ENCODE results near the gene NCLN. TPM values are rescaled to one million over a fixed set of nuclear protein-coding genes. Genes with fewer than 3 reads are reported as not detected.
"Not testable (repeated sequence)": the region's sequence is repeated elsewhere in the genome, so short reads cannot be mapped to it uniquely, and the experiment has no call there.

The NCLN gene
- total and polyA plus RNA-seq, 2 donors, result 14.5 to 62.6 TPM

- Histone ChIP-seq H3K9me3 (ENCODE audit: control insufficient read depth in 2 of 2, insufficient read depth in 1 of 2, low read length in 1 of 2) (peaks cover 0 to 7% of the 10 kb centered on the region in 2 donors), H3K27me3 (ENCODE audit: control insufficient read depth in 2 of 2, insufficient read depth in 1 of 2, low read length in 1 of 2) (peaks cover 3 to 68% of the 10 kb centered on the region in 2 donors), H3K4me3 (ENCODE audit: low read length in 2 of 2) (no peak overlapping the region), H3K27ac (ENCODE audit: low read depth in 1 of 2, low read length in 1 of 2) (no peak overlapping the region), H3K4me1 (ENCODE audit: control insufficient read depth in 2 of 2, insufficient read depth in 2 of 2, low read length in 2 of 2) (peaks cover 4 to 8% of the 10 kb centered on the region in 2 donors), H3K36me3 (ENCODE audit: control insufficient read depth in 2 of 2, insufficient read depth in 2 of 2, low read length in 1 of 2) (no peaks in the 10 kb centered on the region)
- WGBS, result 55% methylated on average over 16 of the region's 16 CpGs
- DNase-seq (ENCODE audit: low read depth in 6 of 9, low spot score in 9 of 9), result no peak
Observed at GRCh38 chr19:3225677-3226093, 40.0 kb downstream of the NCLN start.

- Histone ChIP-seq H3K4me1 (ENCODE audit: control insufficient read depth in 2 of 2, insufficient read depth in 2 of 2, low read length in 2 of 2) (peaks cover 4 to 8% of the 10 kb centered on the region in 2 donors), H3K27me3 (ENCODE audit: control insufficient read depth in 2 of 2, insufficient read depth in 1 of 2, low read length in 1 of 2) (peaks cover 3 to 72% of the 10 kb centered on the region in 2 donors), H3K27ac (ENCODE audit: low read depth in 1 of 2, low read length in 1 of 2) (no peak overlapping the region), H3K4me3 (ENCODE audit: low read length in 2 of 2) (no peak overlapping the region), H3K9me3 (ENCODE audit: control insufficient read depth in 2 of 2, insufficient read depth in 1 of 2, low read length in 1 of 2) (peaks cover 0 to 7% of the 10 kb centered on the region in 2 donors), H3K36me3 (ENCODE audit: control insufficient read depth in 2 of 2, insufficient read depth in 2 of 2, low read length in 1 of 2) (no peaks in the 10 kb centered on the region)
- DNase-seq (ENCODE audit: low read depth in 6 of 9, low spot score in 9 of 9), result no peak
- 86% methylated on average over 12 of the region's 12 CpGs for WGBS
Observed at GRCh38 chr19:3227054-3227626, 41.4 kb downstream of the NCLN start.

- 62% methylated on average over 9 of the region's 9 CpGs for WGBS
- Histone ChIP-seq H3K4me3 (ENCODE audit: low read length in 2 of 2) (no peak overlapping the region), H3K27me3 (ENCODE audit: control insufficient read depth in 2 of 2, insufficient read depth in 1 of 2, low read length in 1 of 2) (peaks cover 3 to 60% of the 10 kb centered on the region in 2 donors), H3K9me3 (ENCODE audit: control insufficient read depth in 2 of 2, insufficient read depth in 1 of 2, low read length in 1 of 2) (peaks cover 0 to 7% of the 10 kb centered on the region in 2 donors), H3K4me1 (ENCODE audit: control insufficient read depth in 2 of 2, insufficient read depth in 2 of 2, low read length in 2 of 2) (peaks cover 4 to 8% of the 10 kb centered on the region in 2 donors), H3K27ac (ENCODE audit: low read depth in 1 of 2, low read length in 1 of 2) (no peak overlapping the region), H3K36me3 (ENCODE audit: control insufficient read depth in 2 of 2, insufficient read depth in 2 of 2, low read length in 1 of 2) (no peaks in the 10 kb centered on the region)
- DNase-seq (ENCODE audit: low read depth in 6 of 9, low spot score in 9 of 9), result no peak
Observed at GRCh38 chr19:3229346-3229743, 43.6 kb downstream of the NCLN start.

- H3K27ac ChIP-seq (ENCODE audit: low read depth in 1 of 2, low read length in 1 of 2), result no peak overlapping the region
- 97% methylated on average over 4 of the region's 4 CpGs for WGBS
- H3K27me3 ChIP-seq (ENCODE audit: control insufficient read depth in 2 of 2, insufficient read depth in 1 of 2, low read length in 1 of 2), result peaks cover 3 to 61% of the 10 kb centered on the region in 2 donors
- peaks cover 0 to 7% of the 10 kb centered on the region in 2 donors for H3K9me3 ChIP-seq (ENCODE audit: control insufficient read depth in 2 of 2, insufficient read depth in 1 of 2, low read length in 1 of 2)
- peaks cover 4 to 8% of the 10 kb centered on the region in 2 donors for H3K4me1 ChIP-seq (ENCODE audit: control insufficient read depth in 2 of 2, insufficient read depth in 2 of 2, low read length in 2 of 2)
- no peaks in the 10 kb centered on the region for H3K36me3 ChIP-seq (ENCODE audit: control insufficient read depth in 2 of 2, insufficient read depth in 2 of 2, low read length in 1 of 2)
- H3K4me3 ChIP-seq (ENCODE audit: low read length in 2 of 2), result no peak overlapping the region
- no peak for DNase-seq (ENCODE audit: low read depth in 6 of 9, low spot score in 9 of 9)
Observed at GRCh38 chr19:3229888-3230496, 44.3 kb downstream of the NCLN start.

GRCh38 chr19:3231288-3231687, 45.6 kb downstream of the NCLN start:
- WGBS, result 100% methylated on average over 1 of the region's 1 CpG
- Histone ChIP-seq H3K4me1 (ENCODE audit: control insufficient read depth in 2 of 2, insufficient read depth in 2 of 2, low read length in 2 of 2) (peaks cover 4 to 8% of the 10 kb centered on the region in 2 donors), H3K36me3 (ENCODE audit: control insufficient read depth in 2 of 2, insufficient read depth in 2 of 2, low read length in 1 of 2) (no peaks in the 10 kb centered on the region), H3K27ac (ENCODE audit: low read depth in 1 of 2, low read length in 1 of 2) (no peak overlapping the region), H3K4me3 (ENCODE audit: low read length in 2 of 2) (no peak overlapping the region), H3K9me3 (ENCODE audit: control insufficient read depth in 2 of 2, insufficient read depth in 1 of 2, low read length in 1 of 2) (peaks cover 0 to 7% of the 10 kb centered on the region in 2 donors), H3K27me3 (ENCODE audit: control insufficient read depth in 2 of 2, insufficient read depth in 1 of 2, low read length in 1 of 2) (peaks cover 3 to 50% of the 10 kb centered on the region in 2 donors)
- DNase-seq (ENCODE audit: low read depth in 6 of 9, low spot score in 9 of 9), result no peak

GRCh38 chr19:3233116-3233515, 47.4 kb downstream of the NCLN start:
- Histone ChIP-seq H3K27me3 (ENCODE audit: control insufficient read depth in 2 of 2, insufficient read depth in 1 of 2, low read length in 1 of 2) (peaks cover 3 to 32% of the 10 kb centered on the region in 2 donors), H3K4me1 (ENCODE audit: control insufficient read depth in 2 of 2, insufficient read depth in 2 of 2, low read length in 2 of 2) (peaks cover 4 to 6% of the 10 kb centered on the region in 2 donors), H3K4me3 (ENCODE audit: low read length in 2 of 2) (no peak overlapping the region), H3K27ac (ENCODE audit: low read depth in 1 of 2, low read length in 1 of 2) (no peak overlapping the region), H3K9me3 (ENCODE audit: control insufficient read depth in 2 of 2, insufficient read depth in 1 of 2, low read length in 1 of 2) (peaks cover 0 to 7% of the 10 kb centered on the region in 2 donors), H3K36me3 (ENCODE audit: control insufficient read depth in 2 of 2, insufficient read depth in 2 of 2, low read length in 1 of 2) (no peaks in the 10 kb centered on the region)
- no peak for DNase-seq (ENCODE audit: low read depth in 6 of 9, low spot score in 9 of 9)
- 87% methylated on average over 4 of the region's 4 CpGs for WGBS

GRCh38 chr19:3233831-3234230, 48.1 kb downstream of the NCLN start:
- H3K27me3 ChIP-seq (ENCODE audit: control insufficient read depth in 2 of 2, insufficient read depth in 1 of 2, low read length in 1 of 2), result peaks cover 3 to 25% of the 10 kb centered on the region in 2 donors

GRCh38 chr19:3234800-3235199, 49.1 kb downstream of the NCLN start:
- DNase-seq (ENCODE audit: low read depth in 6 of 9, low spot score in 9 of 9), result no peak
- Histone ChIP-seq H3K27me3 (ENCODE audit: control insufficient read depth in 2 of 2, insufficient read depth in 1 of 2, low read length in 1 of 2) (peaks cover 2 to 15% of the 10 kb centered on the region in 2 donors), H3K27ac (ENCODE audit: low read depth in 1 of 2, low read length in 1 of 2) (no peak overlapping the region), H3K36me3 (ENCODE audit: control insufficient read depth in 2 of 2, insufficient read depth in 2 of 2, low read length in 1 of 2) (no peaks in the 10 kb centered on the region), H3K4me3 (ENCODE audit: low read length in 2 of 2) (no peak overlapping the region), H3K4me1 (ENCODE audit: control insufficient read depth in 2 of 2, insufficient read depth in 2 of 2, low read length in 2 of 2) (no peaks in the 10 kb centered on the region), H3K9me3 (ENCODE audit: control insufficient read depth in 2 of 2, insufficient read depth in 1 of 2, low read length in 1 of 2) (peaks cover 0 to 6% of the 10 kb centered on the region in 2 donors)
- WGBS, result 65% methylated on average over 9 of the region's 9 CpGs

More at GRCh38 chr19:3233831-3234230, 48.1 kb downstream of the NCLN start:
- H3K36me3 ChIP-seq (ENCODE audit: control insufficient read depth in 2 of 2, insufficient read depth in 2 of 2, low read length in 1 of 2), result no peaks in the 10 kb centered on the region
- WGBS, result 77% methylated on average over 4 of the region's 4 CpGs
- no peak overlapping the region for H3K27ac ChIP-seq (ENCODE audit: low read depth in 1 of 2, low read length in 1 of 2)
- no peak for DNase-seq (ENCODE audit: low read depth in 6 of 9, low spot score in 9 of 9)
- H3K4me1 ChIP-seq (ENCODE audit: control insufficient read depth in 2 of 2, insufficient read depth in 2 of 2, low read length in 2 of 2), result peaks cover under 1 to 3% of the 10 kb centered on the region in 2 donors
- H3K4me3 ChIP-seq (ENCODE audit: low read length in 2 of 2), result no peak overlapping the region
- H3K9me3 ChIP-seq (ENCODE audit: control insufficient read depth in 2 of 2, insufficient read depth in 1 of 2, low read length in 1 of 2), result peaks cover 0 to 10% of the 10 kb centered on the region in 2 donors

GRCh38 chr19:3235604-3236003, 49.9 kb downstream of the NCLN start:
- not testable (repeated sequence) for DNase-seq (ENCODE audit: low read depth in 6 of 9, low spot score in 9 of 9); H3K27me3 ChIP-seq (ENCODE audit: control insufficient read depth in 2 of 2, insufficient read depth in 1 of 2, low read length in 1 of 2); H3K4me1 ChIP-seq (ENCODE audit: control insufficient read depth in 2 of 2, insufficient read depth in 2 of 2, low read length in 2 of 2); H3K9me3 ChIP-seq (ENCODE audit: control insufficient read depth in 2 of 2, insufficient read depth in 1 of 2, low read length in 1 of 2); H3K4me3 ChIP-seq (ENCODE audit: low read length in 2 of 2); H3K27ac ChIP-seq (ENCODE audit: low read depth in 1 of 2, low read length in 1 of 2); H3K36me3 ChIP-seq (ENCODE audit: control insufficient read depth in 2 of 2, insufficient read depth in 2 of 2, low read length in 1 of 2)
- 93% methylated on average over 2 of the region's 2 CpGs for WGBS

Data from thymus (tissue), 11 donors.